ENCODE results near the gene OR2T1. TPM values are rescaled to one million over a fixed set of nuclear protein-coding genes. Genes with fewer than 3 reads are reported as not detected.

OR2T1 gene
- not detected for total RNA-seq

- H3K27ac Mint-ChIP-seq: no peak within 1 kb of the TSS
- DNase-seq (ENCODE audit: low spot score) (no peak), ATAC-seq (no peak)
- no peak within 1 kb of the TSS for H3K4me3 Mint-ChIP-seq
- no peaks in the 10 kb centered on the region for H3K4me1 Mint-ChIP-seq (ENCODE audit: low read depth in 2 of 2)
- no peaks in the 10 kb centered on the region for H3K27me3 Mint-ChIP-seq
- no peaks in the 10 kb centered on the region for H3K36me3 Mint-ChIP-seq
- peaks cover 4% of the 10 kb centered on the region for H3K9me3 Mint-ChIP-seq
Observed at GRCh38 chr1:248402748-248403147, at the start of gene OR2T1. TSS of gene OR2T1 (plus strand) at chr1:248403048. CDS start at chr1:248406148, 3,100 bp downstream.

GRCh38 chr1:248359415-248359814 is 43.4 kb upstream of the OR2T1 start:
- no peaks in the 10 kb centered on the region for H3K9me3 Mint-ChIP-seq

GRCh38 chr1:248361121-248361715 is 41.6 kb upstream of the OR2T1 start, which contains the start of gene OR2T4:
TSS of gene OR2T4 (plus strand) at chr1:248361665. CDS start at chr1:248361665, 0 bp downstream.
- Mint-ChIP-seq H3K36me3 (peaks cover 4% of the 10 kb centered on the region), H3K9me3 (no peaks in the 10 kb centered on the region), H3K4me1 (ENCODE audit: low read depth in 2 of 2) (no peaks in the 10 kb centered on the region), H3K4me3 (no peak within 1 kb of the TSS), H3K27me3 (peaks cover 0 to 9% of the 10 kb centered on the region in 2 donors), H3K27ac (no peak within 1 kb of the TSS)
- ATAC-seq (no peak), DNase-seq (ENCODE audit: low spot score) (no peak)

More at GRCh38 chr1:248359415-248359814, 43.4 kb upstream of the OR2T1 start:
- Mint-ChIP-seq H3K4me3 (no peak overlapping the region), H3K27me3 (peaks cover 0 to 9% of the 10 kb centered on the region in 2 donors), H3K27ac (no peak overlapping the region), H3K4me1 (ENCODE audit: low read depth in 2 of 2) (no peaks in the 10 kb centered on the region), H3K36me3 (peaks cover 4% of the 10 kb centered on the region)
- DNase-seq (ENCODE audit: low spot score): no peak
- no peak for ATAC-seq

- no peak overlapping the region for H3K4me3 Mint-ChIP-seq
- peaks cover 0 to 9% of the 10 kb centered on the region in 2 donors for H3K27me3 Mint-ChIP-seq
- H3K36me3 Mint-ChIP-seq: peaks cover 4% of the 10 kb centered on the region
- H3K4me1 Mint-ChIP-seq (ENCODE audit: low read depth in 2 of 2): no peaks in the 10 kb centered on the region
- no peak overlapping the region for H3K27ac Mint-ChIP-seq
- H3K9me3 Mint-ChIP-seq: no peaks in the 10 kb centered on the region
- ATAC-seq (no peak), DNase-seq (ENCODE audit: low spot score) (no peak)
Observed at GRCh38 chr1:248366609-248367008, 36.2 kb upstream of the OR2T1 start.

GRCh38 chr1:248372394-248372793 is 30.5 kb upstream of the OR2T1 start:
- H3K27ac Mint-ChIP-seq: no peak overlapping the region
- H3K4me1 Mint-ChIP-seq (ENCODE audit: low read depth in 2 of 2): peaks cover 0 to 8% of the 10 kb centered on the region in 2 donors
- H3K9me3 Mint-ChIP-seq: no peaks in the 10 kb centered on the region
- ATAC-seq (no peak), DNase-seq (ENCODE audit: low spot score) (no peak)
- no peaks in the 10 kb centered on the region for H3K27me3 Mint-ChIP-seq
- H3K4me3 Mint-ChIP-seq: no peak overlapping the region
- H3K36me3 Mint-ChIP-seq: no peaks in the 10 kb centered on the region

- Mint-ChIP-seq H3K9me3 (no peaks in the 10 kb centered on the region), H3K27ac (no peak overlapping the region), H3K4me1 (ENCODE audit: low read depth in 2 of 2) (peaks cover 0 to 8% of the 10 kb centered on the region in 2 donors), H3K36me3 (no peaks in the 10 kb centered on the region), H3K27me3 (no peaks in the 10 kb centered on the region), H3K4me3 (no peak overlapping the region)
- DNase-seq (ENCODE audit: low spot score) (no peak), ATAC-seq (no peak)
Observed at GRCh38 chr1:248373761-248374160, 29.1 kb upstream of the OR2T1 start.

GRCh38 chr1:248375446-248375845 is 27.4 kb upstream of the OR2T1 start, which contains the start of gene OR2T6:
TSS of gene OR2T6 (plus strand) at chr1:248375746. CDS start at chr1:248387609, 11,863 bp downstream.
- Mint-ChIP-seq H3K4me1 (ENCODE audit: low read depth in 2 of 2) (peaks cover 0 to 8% of the 10 kb centered on the region in 2 donors), H3K27ac (no peak within 1 kb of the TSS), H3K27me3 (no peaks in the 10 kb centered on the region)

GRCh38 chr1:248376916-248377315 is 25.9 kb upstream of the OR2T1 start:
- H3K27ac Mint-ChIP-seq: no peak overlapping the region
- no peaks in the 10 kb centered on the region for H3K36me3 Mint-ChIP-seq
- no peak overlapping the region for H3K4me3 Mint-ChIP-seq
- H3K27me3 Mint-ChIP-seq: no peaks in the 10 kb centered on the region
- ATAC-seq: no peak
- no peak for DNase-seq (ENCODE audit: low spot score)
- no peaks in the 10 kb centered on the region for H3K9me3 Mint-ChIP-seq
- H3K4me1 Mint-ChIP-seq (ENCODE audit: low read depth in 2 of 2): peaks cover 0 to 8% of the 10 kb centered on the region in 2 donors

More at GRCh38 chr1:248375446-248375845, 27.4 kb upstream of the OR2T1 start, which contains the start of gene OR2T6:
- Mint-ChIP-seq H3K9me3 (no peaks in the 10 kb centered on the region), H3K36me3 (no peaks in the 10 kb centered on the region), H3K4me3 (no peak within 1 kb of the TSS)
- ATAC-seq: no peak
- no peak for DNase-seq (ENCODE audit: low spot score)

GRCh38 chr1:248380854-248381253 is 22.0 kb upstream of the OR2T1 start:
- Mint-ChIP-seq H3K36me3 (no peaks in the 10 kb centered on the region), H3K4me1 (ENCODE audit: low read depth in 2 of 2) (no peaks in the 10 kb centered on the region), H3K27ac (no peak overlapping the region), H3K4me3 (no peak overlapping the region), H3K9me3 (no peaks in the 10 kb centered on the region), H3K27me3 (no peaks in the 10 kb centered on the region)
- no peak for DNase-seq (ENCODE audit: low spot score)
- no peak for ATAC-seq

- Mint-ChIP-seq H3K27me3 (peaks cover 2 to 9% of the 10 kb centered on the region in 2 donors), H3K27ac (no peak overlapping the region), H3K9me3 (peaks cover 6% of the 10 kb centered on the region), H3K36me3 (no peaks in the 10 kb centered on the region), H3K4me1 (ENCODE audit: low read depth in 2 of 2) (no peaks in the 10 kb centered on the region), H3K4me3 (no peak overlapping the region)
- DNase-seq (ENCODE audit: low spot score) (no peak), ATAC-seq (no peak)
Observed at GRCh38 chr1:248388426-248388825, 14.4 kb upstream of the OR2T1 start.

GRCh38 chr1:248393050-248393449 is 9.8 kb upstream of the OR2T1 start:
- Mint-ChIP-seq H3K4me3 (no peak overlapping the region), H3K36me3 (peaks cover 6% of the 10 kb centered on the region), H3K27ac (no peak overlapping the region), H3K9me3 (peaks cover 11% of the 10 kb centered on the region), H3K4me1 (ENCODE audit: low read depth in 2 of 2) (peaks cover 0 to 6% of the 10 kb centered on the region in 2 donors), H3K27me3 (peaks cover 2 to 16% of the 10 kb centered on the region in 2 donors)
- DNase-seq (ENCODE audit: low spot score) (no peak), ATAC-seq (no peak)

- Mint-ChIP-seq H3K36me3 (no peaks in the 10 kb centered on the region), H3K9me3 (peaks cover 4% of the 10 kb centered on the region), H3K27me3 (no peaks in the 10 kb centered on the region), H3K4me3 (no peak overlapping the region), H3K27ac (no peak overlapping the region), H3K4me1 (ENCODE audit: low read depth in 2 of 2) (no peaks in the 10 kb centered on the region)
- DNase-seq (ENCODE audit: low spot score) (no peak), ATAC-seq (no peak)
Observed at GRCh38 chr1:248404024-248404423, 1.2 kb downstream of the OR2T1 start.

GRCh38 chr1:248406721-248407692 is 4.2 kb downstream of the OR2T1 start:
- Mint-ChIP-seq H3K4me1 (ENCODE audit: low read depth in 2 of 2) (no peaks in the 10 kb centered on the region), H3K4me3 (no peak overlapping the region), H3K27me3 (no peaks in the 10 kb centered on the region), H3K36me3 (no peaks in the 10 kb centered on the region), H3K9me3 (peaks cover 4% of the 10 kb centered on the region), H3K27ac (no peak overlapping the region)
- DNase-seq (ENCODE audit: low spot score): no peak
- no peak for ATAC-seq

GRCh38 chr1:248416226-248416625 is 13.4 kb downstream of the OR2T1 start:
- no peaks in the 10 kb centered on the region for H3K9me3 Mint-ChIP-seq

More at GRCh38 chr1:248416226-248416625, 13.4 kb downstream of the OR2T1 start:
- H3K27ac Mint-ChIP-seq: no peak overlapping the region
- DNase-seq (ENCODE audit: low spot score) (no peak), ATAC-seq (no peak)
- H3K4me3 Mint-ChIP-seq: no peak overlapping the region
- H3K36me3 Mint-ChIP-seq: no peaks in the 10 kb centered on the region
- H3K4me1 Mint-ChIP-seq (ENCODE audit: low read depth in 2 of 2): no peaks in the 10 kb centered on the region
- no peaks in the 10 kb centered on the region for H3K27me3 Mint-ChIP-seq

Data from natural killer cell treated with Interleukin-12 subunit alpha and Interleukin-12 subunit beta and Interleukin-15 and Interleukin-18, amount 100 ng/mL, for 72 hours (primary cell).